Measurements from ENCODE around the gene COX6B1. TPM values are rescaled to one million over a fixed set of nuclear protein-coding genes. Genes with fewer than 3 reads are reported as not detected.

The COX6B1 gene
- polyA plus RNA-seq, 1 donor from 2014 or later, result 1,013 TPM

DNA sequence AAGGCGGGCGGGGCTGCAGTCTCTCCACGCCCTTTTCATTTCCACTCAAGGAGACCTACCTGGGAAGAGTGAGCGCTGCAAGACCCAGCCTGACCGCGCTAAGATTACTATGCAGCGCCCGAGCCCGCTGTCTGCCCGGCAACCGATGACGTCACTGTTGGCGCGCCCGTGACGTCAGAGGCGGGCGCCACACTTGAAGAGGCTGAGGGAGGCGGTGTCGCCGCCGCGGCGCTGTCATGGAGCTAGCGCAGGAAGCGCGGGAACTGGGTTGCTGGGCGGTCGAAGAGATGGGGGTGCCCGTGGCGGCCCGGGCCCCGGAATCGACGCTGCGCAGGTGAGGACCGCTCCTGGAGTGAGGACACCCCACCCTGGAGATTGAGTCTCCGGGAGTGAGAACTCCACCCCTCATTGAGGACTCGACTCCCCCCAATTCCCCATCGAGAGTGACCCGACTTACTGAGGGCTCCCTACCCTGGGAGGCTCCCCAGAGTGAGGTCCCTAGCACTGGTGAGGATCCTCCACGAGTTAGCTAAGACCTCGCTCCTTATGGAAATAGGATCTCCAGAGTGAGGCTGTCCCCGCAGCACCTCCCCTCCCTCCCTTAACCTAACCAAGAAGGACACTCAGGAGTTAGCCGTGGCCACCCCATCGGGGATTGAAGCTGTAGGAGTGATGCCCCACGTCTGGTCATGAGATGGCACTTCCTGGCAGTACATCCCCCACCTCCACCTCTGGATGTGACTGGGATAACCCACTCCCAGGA, 35.4 kb upstream of the COX6B1 start, which contains the start of gene HAUS5:
TSS of gene HAUS5 (plus strand) at position 177 of the 763 bp plus-strand sequence. CDS start at position 237, 60 bp downstream.
- TF ChIP-seq, protein P1, sequence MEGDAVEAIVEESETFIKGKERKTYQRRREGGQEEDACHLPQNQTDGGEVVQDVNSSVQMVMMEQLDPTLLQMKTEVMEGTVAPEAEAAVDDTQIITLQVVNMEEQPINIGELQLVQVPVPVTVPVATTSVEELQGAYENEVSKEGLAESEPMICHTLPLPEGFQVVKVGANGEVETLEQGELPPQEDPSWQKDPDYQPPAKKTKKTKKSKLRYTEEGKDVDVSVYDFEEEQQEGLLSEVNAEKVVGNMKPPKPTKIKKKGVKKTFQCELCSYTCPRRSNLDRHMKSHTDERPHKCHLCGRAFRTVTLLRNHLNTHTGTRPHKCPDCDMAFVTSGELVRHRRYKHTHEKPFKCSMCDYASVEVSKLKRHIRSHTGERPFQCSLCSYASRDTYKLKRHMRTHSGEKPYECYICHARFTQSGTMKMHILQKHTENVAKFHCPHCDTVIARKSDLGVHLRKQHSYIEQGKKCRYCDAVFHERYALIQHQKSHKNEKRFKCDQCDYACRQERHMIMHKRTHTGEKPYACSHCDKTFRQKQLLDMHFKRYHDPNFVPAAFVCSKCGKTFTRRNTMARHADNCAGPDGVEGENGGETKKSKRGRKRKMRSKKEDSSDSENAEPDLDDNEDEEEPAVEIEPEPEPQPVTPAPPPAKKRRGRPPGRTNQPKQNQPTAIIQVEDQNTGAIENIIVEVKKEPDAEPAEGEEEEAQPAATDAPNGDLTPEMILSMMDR (IDR thresholded peaks at IDR 0.05; ENCODE audit: poor library complexity, severe bottlenecking), result peak; percentile 58
- TF ChIP-seq SMC3 (conservative IDR thresholded peaks at IDR 0.05; ENCODE audit: poor library complexity), result peak; percentile 52
- peak; percentile 88 for TF ChIP-seq MXI1 (conservative IDR thresholded peaks at IDR 0.05; ENCODE audit: poor library complexity, severe bottlenecking)
- peak; percentile 44 for TF ChIP-seq TAF1 (IDR thresholded peaks at IDR 0.05; ENCODE audit: low read depth)
- TF ChIP-seq RAD21 (conservative IDR thresholded peaks at IDR 0.05), result peak; percentile 51
- TF ChIP-seq, protein P2, sequence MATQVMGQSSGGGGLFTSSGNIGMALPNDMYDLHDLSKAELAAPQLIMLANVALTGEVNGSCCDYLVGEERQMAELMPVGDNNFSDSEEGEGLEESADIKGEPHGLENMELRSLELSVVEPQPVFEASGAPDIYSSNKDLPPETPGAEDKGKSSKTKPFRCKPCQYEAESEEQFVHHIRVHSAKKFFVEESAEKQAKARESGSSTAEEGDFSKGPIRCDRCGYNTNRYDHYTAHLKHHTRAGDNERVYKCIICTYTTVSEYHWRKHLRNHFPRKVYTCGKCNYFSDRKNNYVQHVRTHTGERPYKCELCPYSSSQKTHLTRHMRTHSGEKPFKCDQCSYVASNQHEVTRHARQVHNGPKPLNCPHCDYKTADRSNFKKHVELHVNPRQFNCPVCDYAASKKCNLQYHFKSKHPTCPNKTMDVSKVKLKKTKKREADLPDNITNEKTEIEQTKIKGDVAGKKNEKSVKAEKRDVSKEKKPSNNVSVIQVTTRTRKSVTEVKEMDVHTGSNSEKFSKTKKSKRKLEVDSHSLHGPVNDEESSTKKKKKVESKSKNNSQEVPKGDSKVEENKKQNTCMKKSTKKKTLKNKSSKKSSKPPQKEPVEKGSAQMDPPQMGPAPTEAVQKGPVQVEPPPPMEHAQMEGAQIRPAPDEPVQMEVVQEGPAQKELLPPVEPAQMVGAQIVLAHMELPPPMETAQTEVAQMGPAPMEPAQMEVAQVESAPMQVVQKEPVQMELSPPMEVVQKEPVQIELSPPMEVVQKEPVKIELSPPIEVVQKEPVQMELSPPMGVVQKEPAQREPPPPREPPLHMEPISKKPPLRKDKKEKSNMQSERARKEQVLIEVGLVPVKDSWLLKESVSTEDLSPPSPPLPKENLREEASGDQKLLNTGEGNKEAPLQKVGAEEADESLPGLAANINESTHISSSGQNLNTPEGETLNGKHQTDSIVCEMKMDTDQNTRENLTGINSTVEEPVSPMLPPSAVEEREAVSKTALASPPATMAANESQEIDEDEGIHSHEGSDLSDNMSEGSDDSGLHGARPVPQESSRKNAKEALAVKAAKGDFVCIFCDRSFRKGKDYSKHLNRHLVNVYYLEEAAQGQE (IDR thresholded peaks at IDR 0.05; ENCODE audit: borderline replicate concordance), result peak; percentile 61
- TF ChIP-seq EP300 (conservative IDR thresholded peaks at IDR 0.05; ENCODE audit: poor library complexity, severe bottlenecking), result peak; percentile 75
- TF ChIP-seq EZH2 (IDR thresholded peaks at IDR 0.05; ENCODE audit: borderline replicate concordance, insufficient read depth, low read length, poor library complexity, severe bottlenecking), result no peak
- peak; percentile 91 for TF ChIP-seq POLR2AphosphoS5 (IDR thresholded peaks at IDR 0.05)
- peak within 1 kb of the TSS; percentile 34 for H3K27ac ChIP-seq (ENCODE audit: low read length)

DNA sequence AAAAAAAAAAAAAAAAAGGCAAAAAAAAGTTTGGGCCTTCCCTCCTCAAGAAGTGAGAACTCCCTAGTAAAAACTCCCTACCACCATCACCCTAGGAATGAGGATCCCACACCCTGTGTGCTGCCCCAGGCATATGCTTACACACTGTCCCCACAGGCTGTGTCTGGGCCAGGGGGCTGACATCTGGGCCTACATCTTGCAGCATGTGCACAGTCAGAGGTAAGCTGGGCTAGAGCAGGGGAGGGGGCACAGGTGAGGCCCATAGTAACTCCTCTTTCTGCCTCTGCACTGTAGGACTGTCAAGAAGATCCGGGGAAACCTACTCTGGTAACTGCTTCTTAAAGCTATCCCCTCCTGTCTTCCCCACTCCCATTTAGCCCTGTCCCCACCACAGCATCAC, 34.5 kb upstream of the COX6B1 start:
- H3K4me2 ChIP-seq (ENCODE audit: low read length), result no peak overlapping the region
- no peak overlapping the region for H3K27ac ChIP-seq (ENCODE audit: low read length)
- H3K9me2 ChIP-seq (ENCODE audit: insufficient read depth, low read length), result no peaks in the 10 kb centered on the region
- H3K9ac ChIP-seq (ENCODE audit: low read length), result no peak overlapping the region
- no peaks in the 10 kb centered on the region for H3K36me3 ChIP-seq (ENCODE audit: insufficient read depth, low read length)
- H3K9me3 ChIP-seq (ENCODE audit: low read length), result no peaks in the 10 kb centered on the region
- TF ChIP-seq, protein P1 (IDR thresholded peaks at IDR 0.05; ENCODE audit: poor library complexity, severe bottlenecking), result no peak
- no peak for TF ChIP-seq POLR2AphosphoS5 (IDR thresholded peaks at IDR 0.05)
- no peak for TF ChIP-seq MXI1 (conservative IDR thresholded peaks at IDR 0.05; ENCODE audit: poor library complexity, severe bottlenecking)
- TF ChIP-seq RAD21 (conservative IDR thresholded peaks at IDR 0.05), result no peak
- no peak for TF ChIP-seq TAF1 (IDR thresholded peaks at IDR 0.05; ENCODE audit: low read depth)
- TF ChIP-seq EZH2 (IDR thresholded peaks at IDR 0.05; ENCODE audit: borderline replicate concordance, insufficient read depth, low read length, poor library complexity, severe bottlenecking), result no peak
- TF ChIP-seq EP300 (conservative IDR thresholded peaks at IDR 0.05; ENCODE audit: poor library complexity, severe bottlenecking), result no peak
- TF ChIP-seq, protein P2 (IDR thresholded peaks at IDR 0.05; ENCODE audit: borderline replicate concordance), result no peak
- no peak for TF ChIP-seq SMC3 (conservative IDR thresholded peaks at IDR 0.05; ENCODE audit: poor library complexity)
- no peaks in the 10 kb centered on the region for H3K79me2 ChIP-seq (replicated peaks; ENCODE audit: insufficient read depth, low read length)
- no peak overlapping the region for H2AFZ ChIP-seq (ENCODE audit: low read depth, low read length)
- H3K4me3 ChIP-seq (ENCODE audit: low read length), result no peak overlapping the region
- no peaks in the 10 kb centered on the region for H3F3A ChIP-seq (ENCODE audit: insufficient read depth, low read length, poor library complexity, severe bottlenecking)
- no peaks in the 10 kb centered on the region for H4K20me1 ChIP-seq (ENCODE audit: insufficient read depth)
- no peaks in the 10 kb centered on the region for H3K27me3 ChIP-seq (ENCODE audit: insufficient read depth, low read depth, low read length)

More for the DNA sequence above, 35.4 kb upstream of the COX6B1 start, which contains the start of gene HAUS5:
- H3K36me3 ChIP-seq (ENCODE audit: insufficient read depth, low read length), result no peaks in the 10 kb centered on the region
- H2AFZ ChIP-seq (ENCODE audit: low read depth, low read length), result peak within 1 kb of the TSS; percentile 95
- H3K79me2 ChIP-seq (replicated peaks; ENCODE audit: insufficient read depth, low read length), result no peaks in the 10 kb centered on the region
- no peaks in the 10 kb centered on the region for H4K20me1 ChIP-seq (ENCODE audit: insufficient read depth)
- H3F3A ChIP-seq (ENCODE audit: insufficient read depth, low read length, poor library complexity, severe bottlenecking), result no peaks in the 10 kb centered on the region
- H3K9me2 ChIP-seq (ENCODE audit: insufficient read depth, low read length), result no peaks in the 10 kb centered on the region
- H3K4me2 ChIP-seq (ENCODE audit: low read length), result peak within 1 kb of the TSS; percentile 87
- peak within 1 kb of the TSS; percentile 95 for H3K4me3 ChIP-seq (ENCODE audit: low read length)
- peak within 1 kb of the TSS; percentile 86 for H3K9ac ChIP-seq (ENCODE audit: low read length)
- no peaks in the 10 kb centered on the region for H3K27me3 ChIP-seq (ENCODE audit: insufficient read depth, low read depth, low read length)
- H3K9me3 ChIP-seq (ENCODE audit: low read length), result no peaks in the 10 kb centered on the region
